HepG2 (cell line): ENCODE results near the gene RTBDN. TPM values are rescaled to one million over a fixed set of nuclear protein-coding genes. Genes with fewer than 3 reads are reported as not detected.

Source experiments
- CENPT ChIP-seq: sonication (generic); formaldehyde crosslinking; IDR thresholded peaks from 2 replicates; pipeline ENCODE4 v1.8.0; 2022; ENCODE audit warnings: low read depth, mild to moderate bottlenecking, moderate library complexity, missing genetic modification reagents
- ERF ChIP-seq: IDR thresholded peaks from 2 replicates; pipeline ENCODE4 v1.6.1; 2018; ENCODE audit warnings: missing biosample characterization, missing genetic modification reagents
- GFI1 ChIP-seq: sonication (generic); formaldehyde crosslinking; IDR thresholded peaks from 2 replicates; pipeline ENCODE4 v1.5.0; 2020; ENCODE audit warnings: missing genetic modification reagents, mild to moderate bottlenecking, borderline replicate concordance
- IRF2 ChIP-seq: IDR thresholded peaks from 2 replicates; pipeline ENCODE4 v1.6.1; 2018; ENCODE audit warnings: missing genetic modification reagents, missing compliant biosample characterization
- KDM3A ChIP-seq: IDR thresholded peaks from 2 replicates; pipeline ENCODE4 v1.6.1; 2018; ENCODE audit warnings: low read depth, missing compliant biosample characterization
- POLR2AphosphoS5 ChIP-seq: IDR thresholded peaks from 2 replicates; pipeline ENCODE4 v1.6.1; 2012; ENCODE audit warnings: low read depth, low read length
- ZNF12 ChIP-seq: sonication (generic); formaldehyde crosslinking; IDR thresholded peaks from 2 replicates; pipeline ENCODE4 v1.5.0; 2020; ENCODE audit warnings: missing genetic modification reagents
- ZNF263 ChIP-seq: sonication (generic); formaldehyde crosslinking; IDR thresholded peaks from 2 replicates; pipeline ENCODE4 v1.4.0; 2020; ENCODE audit warnings: missing genetic modification reagents
- ZNF598 ChIP-seq: sonication (generic); formaldehyde crosslinking; IDR thresholded peaks from 2 replicates; pipeline ENCODE4 v1.5.1; 2020; ENCODE audit warnings: mild to moderate bottlenecking, missing genetic modification reagents, borderline replicate concordance
- polyA plus RNA-seq, 8 experiments: library from polyadenylated mRNA; depleted of rRNA in 3 of 8; stranded (reverse) in 7 of 8; unstranded in 1 of 8; fragments of >200 nt; fragmentation: Illumina TruSeq in 4 of 8; extraction: Trizol in 4 of 8; gene quantifications; 2 replicates each; pipeline versions ENCODE4 v1.2.1 to v1.2.3, GENCODE V29; 2011 to 2016; ENCODE audit warnings: low read depth in 4 of 8, missing spikeins in 1 of 8, mixed read lengths in 1 of 8; ENCODE audit not compliant: insufficient read depth in 1 of 8
- total RNA-seq, 5 experiments: library from RNA; depleted of rRNA; stranded (reverse); fragments of >200 nt; fragmentation: Illumina TruSeq; extraction: Trizol; gene quantifications; 2 replicates each; pipeline ENCODE4 v1.2.3, GENCODE V29; 2016; ENCODE audit warnings: low read depth in 1 of 5
- TF ChIP-seq, protein P1 (sequence below): sonication (generic); formaldehyde crosslinking; IDR thresholded peaks from 2 replicates; pipeline ENCODE4 v1.4.0; 2020; ENCODE audit warnings: mild to moderate bottlenecking, missing genetic modification reagents
- TF ChIP-seq, protein P2 (sequence below): sonication (generic); formaldehyde crosslinking; IDR thresholded peaks from 2 replicates; pipeline ENCODE4 v1.8.1; 2023; ENCODE audit warnings: mild to moderate bottlenecking, missing genetic modification reagents, borderline replicate concordance
- TF ChIP-seq, protein P3 (sequence below): sonication (generic); formaldehyde crosslinking; IDR thresholded peaks from 2 replicates; pipeline ENCODE4 v1.5.1; 2020; ENCODE audit warnings: mild to moderate bottlenecking, missing genetic modification reagents
- TF ChIP-seq, protein P4 (sequence below): sonication (generic); formaldehyde crosslinking; IDR thresholded peaks from 2 replicates; pipeline ENCODE4 v1.8.1; 2023; ENCODE audit warnings: mild to moderate bottlenecking, inconsistent platforms, moderate library complexity, missing genetic modification reagents, borderline replicate concordance

The RTBDN gene
- total and polyA plus RNA-seq, 2 of the 13 experiments (the other 11 are each of a cell fraction or from before 2014, with no cell fraction given) = 0.27 to 0.48 TPM

- TF ChIP-seq, protein P1, sequence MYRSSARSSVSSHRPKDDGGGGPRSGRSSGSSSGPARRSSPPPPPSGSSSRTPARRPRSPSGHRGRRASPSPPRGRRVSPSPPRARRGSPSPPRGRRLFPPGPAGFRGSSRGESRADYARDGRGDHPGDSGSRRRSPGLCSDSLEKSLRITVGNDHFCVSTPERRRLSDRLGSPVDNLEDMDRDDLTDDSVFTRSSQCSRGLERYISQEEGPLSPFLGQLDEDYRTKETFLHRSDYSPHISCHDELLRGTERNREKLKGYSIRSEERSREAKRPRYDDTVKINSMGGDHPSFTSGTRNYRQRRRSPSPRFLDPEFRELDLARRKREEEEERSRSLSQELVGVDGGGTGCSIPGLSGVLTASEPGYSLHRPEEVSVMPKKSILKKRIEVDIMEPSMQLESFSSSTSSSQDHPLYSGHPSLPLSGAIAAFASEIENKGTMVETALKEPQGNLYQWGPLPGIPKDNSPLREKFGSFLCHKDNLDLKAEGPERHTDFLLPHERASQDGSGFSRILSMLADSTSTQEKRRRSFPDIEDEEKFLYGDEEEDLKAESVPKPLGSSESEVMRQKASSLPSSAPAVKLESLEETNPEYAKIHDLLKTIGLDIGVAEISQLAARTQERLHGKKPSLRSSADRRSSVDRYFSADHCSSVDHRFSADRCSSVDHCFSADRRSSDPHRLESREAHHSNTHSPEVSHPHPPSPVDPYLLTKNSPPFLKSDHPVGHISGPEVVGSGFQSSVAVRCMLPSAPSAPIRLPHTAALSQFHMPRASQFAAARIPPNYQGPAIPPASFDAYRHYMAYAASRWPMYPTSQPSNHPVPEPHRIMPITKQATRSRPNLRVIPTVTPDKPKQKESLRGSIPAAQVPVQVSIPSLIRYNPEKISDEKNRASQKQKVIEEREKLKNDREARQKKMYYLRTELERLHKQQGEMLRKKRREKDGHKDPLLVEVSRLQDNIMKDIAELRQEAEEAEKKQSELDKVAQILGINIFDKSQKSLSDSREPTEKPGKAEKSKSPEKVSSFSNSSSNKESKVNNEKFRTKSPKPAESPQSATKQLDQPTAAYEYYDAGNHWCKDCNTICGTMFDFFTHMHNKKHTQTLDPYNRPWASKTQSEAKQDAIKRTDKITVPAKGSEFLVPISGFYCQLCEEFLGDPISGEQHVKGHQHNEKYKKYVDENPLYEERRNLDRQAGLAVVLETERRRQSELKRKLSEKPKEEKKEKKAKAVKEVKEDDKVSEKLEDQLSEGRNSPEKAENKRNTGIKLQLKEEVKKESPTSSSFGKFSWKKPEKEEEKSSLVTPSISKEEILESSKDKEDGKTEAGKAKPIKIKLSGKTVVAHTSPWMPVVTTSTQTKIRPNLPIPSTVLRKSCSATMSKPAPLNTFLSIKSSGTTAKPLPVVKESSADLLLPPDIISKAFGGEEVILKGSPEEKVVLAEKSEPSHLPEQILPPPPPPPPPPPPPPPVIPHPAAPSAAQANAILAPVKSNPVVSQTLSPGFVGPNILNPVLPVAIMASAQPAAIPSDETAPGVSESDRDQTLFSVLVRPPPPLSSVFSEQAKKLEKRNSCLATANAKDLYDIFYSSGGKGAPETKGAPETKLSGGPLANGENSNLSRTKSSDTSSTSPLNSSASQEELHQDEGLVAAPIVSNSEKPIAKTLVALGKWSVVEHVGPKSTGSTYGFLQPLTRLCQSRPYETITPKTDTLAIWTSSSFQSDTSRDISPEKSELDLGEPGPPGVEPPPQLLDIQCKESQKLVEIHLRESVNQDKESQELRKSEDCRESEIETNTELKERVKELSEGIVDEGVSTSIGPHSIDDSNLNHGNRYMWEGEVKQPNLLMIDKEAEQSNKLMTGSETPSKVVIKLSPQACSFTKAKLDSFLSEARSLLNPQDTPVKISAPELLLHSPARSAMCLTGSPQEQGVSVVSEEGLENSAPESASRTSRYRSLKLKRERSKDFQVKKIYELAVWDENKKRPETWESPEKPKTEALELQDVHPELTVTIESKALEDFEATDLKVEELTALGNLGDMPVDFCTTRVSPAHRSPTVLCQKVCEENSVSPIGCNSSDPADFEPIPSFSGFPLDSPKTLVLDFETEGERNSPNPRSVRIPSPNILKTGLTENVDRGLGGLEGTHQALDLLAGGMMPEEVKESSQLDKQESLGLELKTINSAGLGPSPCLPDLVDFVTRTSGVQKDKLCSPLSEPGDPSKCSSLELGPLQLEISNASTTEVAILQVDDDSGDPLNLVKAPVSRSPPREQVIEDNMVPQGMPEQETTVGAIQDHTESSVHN (CRISPR knock-in tag) = no peak
- no peak for TF ChIP-seq POLR2AphosphoS5
- TF ChIP-seq IRF2 (CRISPR knock-in tag) = peak; percentile 62; the same call in 1 of the 2 replicates
- TF ChIP-seq CENPT (CRISPR knock-in tag) = no peak
- TF ChIP-seq KDM3A = 0 out of 2 replicates have a peak, but pooled peaks have one; percentile 41
- TF ChIP-seq, protein P2, sequence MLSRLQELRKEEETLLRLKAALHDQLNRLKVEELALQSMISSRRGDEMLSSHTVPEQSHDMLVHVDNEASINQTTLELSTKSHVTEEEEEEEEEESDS (CRISPR knock-in tag) = no peak
- TF ChIP-seq ZNF598 (CRISPR knock-in tag) = no peak
- no peak for TF ChIP-seq ZNF12 (CRISPR knock-in tag)
- TF ChIP-seq, protein P3, sequence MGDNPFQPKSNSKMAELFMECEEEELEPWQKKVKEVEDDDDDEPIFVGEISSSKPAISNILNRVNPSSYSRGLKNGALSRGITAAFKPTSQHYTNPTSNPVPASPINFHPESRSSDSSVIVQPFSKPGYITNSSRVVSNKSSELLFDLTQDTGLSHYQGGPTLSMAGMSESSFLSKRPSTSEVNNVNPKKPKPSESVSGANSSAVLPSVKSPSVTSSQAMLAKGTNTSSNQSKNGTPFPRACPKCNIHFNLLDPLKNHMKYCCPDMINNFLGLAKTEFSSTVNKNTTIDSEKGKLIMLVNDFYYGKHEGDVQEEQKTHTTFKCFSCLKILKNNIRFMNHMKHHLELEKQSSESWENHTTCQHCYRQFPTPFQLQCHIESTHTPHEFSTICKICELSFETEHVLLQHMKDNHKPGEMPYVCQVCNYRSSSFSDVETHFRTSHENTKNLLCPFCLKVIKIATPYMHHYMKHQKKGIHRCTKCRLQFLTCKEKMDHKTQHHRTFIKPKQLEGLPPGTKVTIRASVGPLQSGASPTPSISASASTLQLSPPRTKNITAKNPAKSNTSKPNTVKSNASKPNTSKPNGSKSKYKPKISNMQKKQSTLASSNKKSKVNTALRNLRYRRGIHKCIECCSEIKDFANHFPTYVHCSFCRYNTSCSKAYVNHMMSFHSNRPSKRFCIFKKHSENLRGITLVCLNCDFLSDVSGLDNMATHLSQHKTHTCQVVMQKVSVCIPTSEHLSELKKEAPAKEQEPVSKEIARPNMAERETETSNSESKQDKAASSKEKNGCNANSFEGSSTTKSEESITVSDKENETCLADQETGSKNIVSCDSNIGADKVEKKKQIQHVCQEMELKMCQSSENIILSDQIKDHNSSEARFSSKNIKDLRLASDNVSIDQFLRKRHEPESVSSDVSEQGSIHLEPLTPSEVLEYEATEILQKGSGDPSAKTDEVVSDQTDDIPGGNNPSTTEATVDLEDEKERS (CRISPR knock-in tag) = peak; percentile 42; the same call in 1 of the 2 replicates
- no peak for TF ChIP-seq GFI1
- TF ChIP-seq ERF = peak; percentile 79; the same call in 1 of the 2 replicates
- TF ChIP-seq ZNF263 = no peak
- TF ChIP-seq, protein P4, sequence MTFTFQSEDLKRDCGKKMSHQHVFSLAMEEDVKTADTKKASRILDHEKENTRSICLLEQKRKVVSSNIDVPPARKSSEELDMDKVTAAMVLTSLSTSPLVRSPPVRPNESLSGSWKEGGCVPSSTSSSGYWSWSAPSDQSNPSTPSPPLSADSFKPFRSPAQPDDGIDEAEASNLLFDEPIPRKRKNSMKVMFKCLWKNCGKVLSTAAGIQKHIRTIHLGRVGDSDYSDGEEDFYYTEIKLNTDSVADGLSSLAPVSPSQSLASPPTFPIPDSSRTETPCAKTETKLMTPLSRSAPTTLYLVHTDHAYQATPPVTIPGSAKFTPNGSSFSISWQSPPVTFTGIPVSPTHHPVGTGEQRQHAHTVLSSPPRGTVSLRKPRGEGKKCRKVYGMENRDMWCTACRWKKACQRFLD (CRISPR knock-in tag) = 0 out of 2 replicates have a peak, but pooled peaks have one; percentile 31
Measured at GRCh38 chr19:12825254-12826131, 8.9 kb downstream of the RTBDN start (continued).
